Hindlimb muscle (tissue), 1 donor: ENCODE data around the gene JPT1. TPM values are rescaled to one million over a fixed set of nuclear protein-coding genes. Genes with fewer than 3 reads are reported as not detected.
"Not testable (repeated sequence)": the region's sequence is repeated elsewhere in the genome, so short reads cannot be mapped to it uniquely, and the experiment has no call there.

Source experiments
- DNase-seq: peaks from one replicate; pipeline ENCODE4 v3.0.0-alpha.2; 2013
- polyA plus RNA-seq: library from polyadenylated mRNA; unstranded; fragments of 120-200 nt; gene quantifications from one replicate; pipeline ENCODE4 v1.2.1, GENCODE V29; 2013; ENCODE audit not compliant: insufficient read length

Gene JPT1
- 374 TPM for polyA plus RNA-seq

DNA sequence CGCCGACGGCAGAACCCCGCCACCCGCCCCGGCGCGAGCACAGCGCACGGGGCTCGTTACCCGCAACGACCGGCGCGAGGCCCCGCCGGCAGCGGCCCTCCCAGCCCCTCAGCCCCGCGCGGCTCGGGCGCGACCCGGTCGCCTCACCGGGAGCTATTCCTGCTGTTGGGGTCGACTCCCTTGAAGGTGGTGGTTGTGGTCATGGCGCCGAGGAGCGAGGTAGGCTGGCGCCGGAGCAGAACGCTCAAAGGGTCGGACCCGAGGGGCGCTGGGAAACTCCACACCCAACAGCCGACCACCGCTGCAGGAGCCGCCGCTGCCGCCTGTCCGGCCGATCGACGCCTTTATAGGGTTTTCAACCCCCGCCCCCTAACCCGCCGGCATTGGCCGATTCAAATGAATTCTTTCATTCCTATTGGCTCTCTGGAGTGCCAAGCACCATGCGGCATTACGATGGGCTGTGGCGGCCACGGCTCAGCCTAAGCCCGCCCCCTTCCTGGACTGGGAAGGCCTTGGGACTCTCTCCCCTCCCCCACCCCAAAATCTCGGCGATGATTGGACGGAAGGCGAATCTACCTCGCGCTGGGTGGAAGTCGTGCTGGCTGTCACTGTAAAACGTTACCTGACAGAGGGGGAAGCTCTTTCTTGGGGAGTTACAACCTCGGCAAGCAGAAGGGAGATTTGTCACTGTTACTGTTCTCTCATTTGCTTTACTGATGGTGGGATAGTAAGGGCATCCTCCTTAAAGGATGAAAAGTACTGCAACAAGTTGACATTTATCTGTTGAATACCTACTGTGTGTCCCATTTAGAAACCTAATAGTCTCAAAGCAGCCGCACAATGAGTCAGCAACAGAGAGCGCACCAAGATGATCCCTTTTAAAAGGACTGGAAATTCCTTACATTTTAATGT is at the start of gene JPT1:
TSS of gene JPT1 (minus strand) at position 318 of the 912 bp plus-strand sequence. CDS start at position 203, 115 bp downstream.
- DNase-seq: peak; percentile 97

DNA sequence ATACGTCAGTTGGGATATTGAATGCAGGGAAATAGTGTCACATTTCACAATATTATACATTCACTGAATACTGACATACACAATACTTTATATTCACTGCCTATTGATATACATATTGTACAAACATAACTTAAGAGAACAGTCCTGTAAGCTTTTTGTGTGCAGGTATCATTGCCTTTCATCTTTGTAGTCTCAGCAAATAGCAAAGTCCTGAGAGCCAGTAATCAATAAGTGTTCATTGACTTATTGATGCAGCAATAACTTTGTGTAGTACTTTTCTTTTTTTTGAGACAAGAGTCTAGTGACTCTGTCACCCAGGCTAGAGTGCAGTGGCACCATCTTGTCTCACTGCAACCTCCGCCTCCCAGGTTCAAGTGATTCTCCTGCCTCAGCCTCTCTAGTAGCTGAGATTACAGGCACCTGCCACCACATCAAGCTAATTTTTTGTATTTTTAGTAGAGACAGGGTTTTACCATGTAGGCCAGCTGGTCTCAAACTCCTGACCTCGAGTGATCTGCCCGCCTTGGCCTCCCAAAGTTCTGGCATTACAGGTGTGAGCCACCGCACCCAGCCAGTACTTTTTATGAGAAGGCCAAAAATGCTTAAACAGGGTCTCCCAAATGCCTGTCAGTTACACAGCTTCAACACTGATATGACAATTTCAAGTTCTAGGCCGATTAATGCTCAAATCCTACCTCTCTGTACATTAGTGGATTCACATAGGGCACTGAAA is 45.7 kb upstream of the JPT1 start:
- no peak for DNase-seq

- DNase-seq: no peak
These were observed 40.6 kb upstream of the JPT1 start for GRCh38 chr17:75194879-75195278.

GRCh38 chr17:75191584-75191983 is 37.3 kb upstream of the JPT1 start:
- DNase-seq: no peak

- DNase-seq: no peak
These were observed 34.3 kb upstream of the JPT1 start for GRCh38 chr17:75188614-75189013.

DNA sequence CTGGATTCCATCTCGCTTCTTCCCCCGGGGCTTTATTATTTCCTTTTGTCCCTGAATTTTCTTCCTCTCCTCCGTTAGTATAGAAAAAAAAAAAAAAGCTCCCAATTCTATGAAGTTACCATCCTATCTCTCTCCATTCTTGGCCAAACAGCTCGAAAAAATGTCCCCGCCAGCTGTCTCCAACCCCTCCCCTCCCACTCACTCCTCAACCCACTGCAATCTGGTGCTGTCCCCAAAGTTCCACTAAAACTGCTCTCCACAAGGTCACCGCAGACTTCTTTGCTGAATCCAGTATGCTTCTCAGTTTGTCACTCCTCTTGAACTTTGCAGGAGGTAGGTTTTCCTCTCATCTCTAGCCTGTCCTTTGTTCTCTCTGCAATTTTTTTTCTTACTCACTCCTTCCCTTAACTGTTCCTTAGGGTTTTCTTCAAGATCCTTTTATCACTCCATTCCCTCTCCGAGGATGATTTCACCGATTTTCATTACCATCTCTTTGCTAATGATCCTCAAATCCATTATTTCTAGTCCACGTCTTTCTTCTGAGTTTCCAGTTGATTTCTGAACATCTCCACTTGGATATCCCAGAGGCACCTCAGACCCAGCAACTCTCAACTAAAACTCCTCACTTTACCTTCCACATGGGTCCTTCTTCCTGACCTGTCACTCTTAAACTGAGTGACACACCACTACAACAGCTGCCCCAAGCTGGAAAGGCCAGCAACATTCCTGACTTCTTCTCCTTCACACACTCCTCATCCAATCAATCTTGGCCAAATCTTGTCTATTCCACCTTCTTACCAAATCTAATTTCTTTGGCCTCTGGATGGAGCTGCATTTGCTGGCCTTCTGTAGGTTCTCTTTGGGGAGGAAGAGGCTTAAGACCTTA is 29.9 kb upstream of the JPT1 start:
- no peak for DNase-seq

GRCh38 chr17:75182569-75183436 is 28.5 kb upstream of the JPT1 start, which contains the start of gene SUMO2:
Gene SUMO2, minus strand, starts transcription at chr17:75182959. Its CDS starts 125 bp downstream, at chr17:75182834.
- peak; percentile 97 for DNase-seq

DNA sequence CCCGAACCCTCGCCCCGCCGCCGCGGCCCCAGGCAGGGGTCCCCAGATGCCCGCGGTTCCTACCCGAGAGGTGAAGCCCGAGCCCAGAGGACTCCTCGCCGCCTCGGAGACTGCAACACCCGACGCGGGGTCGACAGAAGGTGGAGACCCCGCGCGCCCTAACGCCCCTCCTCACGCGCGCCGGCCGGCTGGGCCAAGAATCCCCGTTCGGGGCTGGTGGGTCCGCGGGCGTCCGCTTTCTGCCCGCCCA is 27.9 kb upstream of the JPT1 start:
- DNase-seq: no peak

DNA sequence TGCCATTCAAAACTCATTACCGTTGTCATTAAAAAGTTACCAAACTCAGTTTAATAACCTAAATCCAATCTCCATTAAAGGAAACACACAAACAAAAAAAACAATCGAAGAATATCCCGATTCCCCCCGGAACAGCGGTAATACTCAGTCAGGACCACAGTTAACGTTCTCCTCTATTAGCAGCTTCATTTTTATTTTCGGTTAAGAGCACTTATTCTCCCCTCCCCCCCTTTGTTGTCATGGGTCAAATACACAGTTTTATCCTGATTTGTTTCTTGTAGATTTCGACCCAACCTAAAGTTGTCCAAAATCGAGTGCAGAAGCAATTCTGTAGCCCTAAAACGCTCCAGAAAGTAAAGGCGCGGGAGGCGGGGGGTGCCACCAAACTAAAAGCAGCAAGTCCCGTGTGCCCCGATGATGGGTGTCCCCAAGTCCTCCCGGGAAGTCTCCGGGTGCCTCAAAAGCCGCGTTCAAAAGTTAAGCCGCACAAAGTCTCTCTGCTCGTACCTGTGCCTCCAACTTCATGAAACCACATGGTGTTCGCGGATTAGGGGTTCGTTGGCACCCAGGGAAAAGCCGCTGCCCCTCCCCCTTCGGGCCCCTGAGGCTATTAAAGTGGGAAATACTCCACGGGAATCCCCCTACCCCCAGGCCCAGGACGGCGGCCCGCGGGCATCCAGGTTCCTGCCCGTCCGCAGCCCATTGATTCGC is 27.5 kb upstream of the JPT1 start:
- DNase-seq: no peak

- no peak for DNase-seq
These were observed 26.8 kb upstream of the JPT1 start for GRCh38 chr17:75181110-75181509.

DNA sequence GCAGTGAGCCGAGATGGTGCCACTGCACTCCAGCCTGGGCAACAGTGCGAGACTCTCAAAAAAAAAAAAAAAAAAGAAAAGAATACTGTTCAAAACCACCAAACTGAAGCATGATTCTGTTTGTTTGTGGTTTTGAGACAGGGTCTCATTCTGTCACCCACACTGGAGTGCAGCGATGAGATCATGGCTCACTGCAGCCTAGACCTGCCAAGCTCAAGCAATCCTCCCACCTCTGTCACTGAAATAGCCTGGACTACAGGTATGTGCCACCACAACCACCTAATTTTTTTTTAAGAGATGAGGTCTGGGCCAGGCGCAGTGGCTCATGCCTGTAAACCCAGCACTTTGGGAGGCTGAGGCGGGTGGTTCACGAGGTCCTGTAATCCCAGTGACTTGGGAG is 24.1 kb upstream of the JPT1 start:
- no peak for DNase-seq

- DNase-seq: no peak
These were observed 22.3 kb upstream of the JPT1 start for GRCh38 chr17:75176625-75177024.

- DNase-seq: no peak
These were observed 20.7 kb upstream of the JPT1 start for GRCh38 chr17:75174996-75175395.

- no peak for DNase-seq
These were observed 19.2 kb upstream of the JPT1 start for GRCh38 chr17:75173526-75173925.

DNA sequence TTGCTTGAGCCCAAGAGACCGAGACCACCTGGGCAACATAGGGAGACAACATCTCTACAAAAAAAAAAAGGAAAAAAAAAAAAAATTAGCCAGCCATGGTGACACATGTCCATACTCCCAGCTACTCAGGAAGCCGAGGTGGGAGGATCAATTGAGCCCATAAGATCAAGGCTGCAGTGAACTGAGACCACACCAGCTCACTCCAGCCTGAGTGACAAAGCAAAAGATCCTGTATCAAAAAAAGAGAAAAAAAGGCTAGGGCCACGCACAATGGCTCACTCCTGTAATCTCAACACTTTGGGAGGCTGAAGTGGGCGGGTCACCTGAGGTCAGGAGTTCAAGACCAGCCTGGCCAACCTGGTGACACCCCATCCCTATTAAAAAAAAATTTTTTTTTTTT is 14.7 kb upstream of the JPT1 start:
- DNase-seq: no peak

GRCh38 chr17:75164606-75165005 is 10.3 kb upstream of the JPT1 start:
- DNase-seq: not testable (repeated sequence)

- no peak for DNase-seq
These were observed 8.8 kb upstream of the JPT1 start for GRCh38 chr17:75163074-75163473.

- DNase-seq: no peak
These were observed 5.9 kb upstream of the JPT1 start for GRCh38 chr17:75160211-75160610.

DNA sequence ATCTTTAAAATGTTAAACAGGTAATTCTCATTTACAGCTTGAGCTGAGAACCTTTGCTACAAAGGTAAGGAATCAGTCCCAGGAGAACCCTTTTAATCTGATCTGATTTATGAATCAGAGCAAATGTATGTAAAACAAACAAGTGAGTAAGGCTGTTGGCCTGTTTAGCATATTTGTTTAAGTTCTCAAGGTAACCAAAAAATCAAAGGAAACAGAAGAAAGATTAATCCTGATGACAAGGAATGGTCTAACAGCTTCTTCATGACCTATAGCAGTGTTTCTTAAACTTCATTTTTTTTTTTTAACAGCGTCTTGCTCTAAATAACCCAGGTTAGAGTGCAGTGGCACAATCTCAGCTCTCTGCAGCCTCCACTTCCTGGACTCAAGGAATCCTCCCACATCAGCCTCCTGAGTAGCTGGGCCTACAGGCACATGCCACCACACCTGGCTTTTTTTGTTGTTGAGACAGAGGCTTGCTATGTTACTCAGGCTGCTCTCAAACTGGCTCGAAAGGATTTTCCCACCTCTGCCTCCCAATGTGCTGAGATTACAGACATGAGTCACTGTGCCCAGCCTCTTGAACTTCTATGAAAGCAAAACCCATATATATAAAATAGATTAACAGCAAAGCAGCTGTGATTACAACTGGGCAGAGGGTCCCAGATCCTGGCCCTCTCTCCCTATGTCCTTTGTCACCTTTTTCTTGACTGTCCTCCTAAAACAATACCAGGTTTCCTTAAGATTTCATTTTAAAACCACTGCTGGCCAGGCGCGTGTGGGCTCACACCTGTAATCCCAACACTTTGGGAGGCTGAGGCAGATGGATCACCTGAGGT is 5.1 kb upstream of the JPT1 start:
- no peak for DNase-seq

DNA sequence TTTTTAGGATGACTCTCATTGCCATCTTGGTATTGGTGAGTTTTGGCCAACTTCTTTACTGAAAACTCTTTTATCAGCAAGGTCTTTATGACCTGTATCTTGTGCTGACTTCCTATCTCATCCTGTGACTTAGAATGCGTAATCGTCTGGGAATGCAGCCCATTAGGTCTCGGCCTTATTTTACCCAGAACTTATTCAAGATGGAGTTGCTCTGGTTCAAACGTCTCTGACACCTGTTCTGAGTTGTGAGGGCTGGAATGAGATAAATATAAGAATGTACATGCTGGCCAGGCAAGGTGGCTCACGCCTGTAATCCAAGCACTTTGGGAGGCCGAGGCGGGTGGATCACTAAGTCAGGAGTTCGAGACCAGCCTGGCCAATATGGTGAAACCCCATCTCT is 4.2 kb upstream of the JPT1 start:
- not testable (repeated sequence) for DNase-seq
